Tibial nerve (tissue), 4 donors: ENCODE measurements around the gene AP1S3. TPM values are rescaled to one million over a fixed set of nuclear protein-coding genes. Genes with fewer than 3 reads are reported as not detected.

Experiments
- DNase-seq, 2 donors: peaks; one replicate each; pipeline ENCODE4 v3.0.0-alpha.2; 2019; ENCODE audit warnings: low spot score in 2 of 2
- H3K27ac ChIP-seq, 4 donors: fragments of 200-600 bp; sonication (generic) in 3 of 4; one replicate each; pipeline ENCODE4 v1.5.1; 2017 to 2019; ENCODE audit warnings: mild to moderate bottlenecking in 1 of 4
- H3K27me3 ChIP-seq, 2 donors: fragments of 200-600 bp; sonication (generic) in 1 of 2; one replicate each; pipeline versions ENCODE4 v1.5.1 to v1.6.0; 2017 to 2019
- H3K36me3 ChIP-seq, 3 donors: fragments of 200-600 bp; sonication (generic); one replicate each; pipeline ENCODE4 v1.5.1; 2018 to 2019
- H3K4me1 ChIP-seq, 4 donors: fragments of 200-600 bp; sonication (generic) in 3 of 4; one replicate each; pipeline ENCODE4 v1.5.1; 2017 to 2019
- H3K4me3 ChIP-seq, 4 donors: fragments of 200-600 bp; sonication (generic) in 3 of 4; one replicate each; pipeline ENCODE4 v1.5.1; 2017 to 2019; ENCODE audit warnings: mild to moderate bottlenecking in 1 of 4, moderate library complexity in 1 of 4
- H3K9me3 ChIP-seq, 4 donors: fragments of 200-600 bp; sonication (generic) in 3 of 4; one replicate each; pipeline ENCODE4 v1.5.1; 2017 to 2019
- CTCF ChIP-seq, 5 experiments: fragments of 200-600 bp in 3 of 5; fragments of 450-650 bp in 2 of 5; sonication (generic) in 3 of 5; IDR thresholded peaks; one replicate each; pipeline ENCODE4 v1.5.1; 2016 to 2019; ENCODE audit warnings: antibody characterized with exemption in 5 of 5, mild to moderate bottlenecking in 3 of 5, moderate library complexity in 2 of 5
- EP300 ChIP-seq, 2 donors: sonication (generic); formaldehyde crosslinking; IDR thresholded peaks; one replicate each; pipeline ENCODE4 v1.6.1; 2017; ENCODE audit warnings: antibody characterized with exemption in 2 of 2, mild to moderate bottlenecking in 1 of 2
- POLR2A ChIP-seq, 2 donors: fragments of 450-650 bp; IDR thresholded peaks; one replicate each; pipeline ENCODE4 v1.6.1; 2017; ENCODE audit warnings: antibody characterized with exemption in 2 of 2, mild to moderate bottlenecking in 2 of 2, moderate library complexity in 2 of 2
- WGBS, 2 donors: methylation state at CpG; one replicate each; pipeline ENCODE4 v1.1.5; 2018; 5-methylcytosine and 5-hydroxymethylcytosine counted together
- total RNA-seq, 4 donors: library from RNA; depleted of rRNA; stranded (reverse); fragments of >200 nt; gene quantifications; one replicate each; pipeline ENCODE4 v1.1.0, GENCODE V29; 2016

The AP1S3 gene
- total RNA-seq, 4 donors from 2014 or later: 0.59 to 1.5 (median 1.0) TPM; not detected in 1

DNA sequence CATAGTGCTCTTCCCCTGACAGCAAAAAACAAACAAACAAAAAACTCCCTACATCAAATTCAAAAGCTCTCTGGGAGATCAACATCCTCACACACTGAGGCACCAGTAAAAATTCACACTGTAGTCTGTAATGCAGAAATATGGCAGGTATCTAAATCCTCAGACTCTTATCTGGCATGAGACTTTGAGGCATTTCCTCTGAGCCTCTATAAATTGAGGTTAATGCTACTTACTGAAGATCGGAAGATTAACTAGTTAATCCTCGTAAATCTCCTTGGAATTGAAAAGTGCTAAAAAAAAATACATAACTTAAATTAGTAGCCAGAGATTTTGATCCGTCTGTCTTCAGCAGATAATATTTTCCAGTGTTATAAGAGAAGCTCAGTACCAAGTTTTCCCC lies 65.0 kb downstream of the AP1S3 start:
- Histone ChIP-seq H3K27me3 (no peaks in the 10 kb centered on the region), H3K4me3 (no peak overlapping the region), H3K27ac (no peak overlapping the region), H3K9me3 (no peaks in the 10 kb centered on the region), H3K4me1 (no peaks in the 10 kb centered on the region), H3K36me3 (peaks cover 0 to 8% (median 0%) of the 10 kb centered on the region in 3 donors)
- DNase-seq: no peak
- TF ChIP-seq CTCF (IDR thresholded peaks at IDR 0.05) (no peak), EP300 (IDR thresholded peaks at IDR 0.05) (no peak), POLR2A (IDR thresholded peaks at IDR 0.05) (no peak)
- WGBS, 2 donors: 75 to 84% methylated on average over 3 of the region's 3 CpGs

GRCh38 chr2:223771475-223771874 lies 65.9 kb downstream of the AP1S3 start:
- no peak overlapping the region for H3K4me3 ChIP-seq
- H3K36me3 ChIP-seq: peaks cover 0 to 8% (median 0%) of the 10 kb centered on the region in 3 donors
- H3K27ac ChIP-seq: no peak overlapping the region
- no peaks in the 10 kb centered on the region for H3K9me3 ChIP-seq
- 87 to 88% methylated on average over 4 of the region's 4 CpGs for WGBS, 2 donors
- DNase-seq: no peak
- no peaks in the 10 kb centered on the region for H3K27me3 ChIP-seq
- H3K4me1 ChIP-seq: no peaks in the 10 kb centered on the region
- no peak for TF ChIP-seq EP300 (IDR thresholded peaks at IDR 0.05)
- no peak for TF ChIP-seq CTCF (IDR thresholded peaks at IDR 0.05)
- TF ChIP-seq POLR2A (IDR thresholded peaks at IDR 0.05): no peak

GRCh38 chr2:223768179-223768578 lies 69.2 kb downstream of the AP1S3 start:
- H3K27ac ChIP-seq: no peak overlapping the region
- DNase-seq: no peak
- no peaks in the 10 kb centered on the region for H3K27me3 ChIP-seq
- no peaks in the 10 kb centered on the region for H3K36me3 ChIP-seq
- no peak overlapping the region for H3K4me3 ChIP-seq
- no peaks in the 10 kb centered on the region for H3K4me1 ChIP-seq
- WGBS, 2 donors: 56 to 63% methylated on average over 3 of the region's 3 CpGs
- H3K9me3 ChIP-seq: no peaks in the 10 kb centered on the region
- TF ChIP-seq EP300 (IDR thresholded peaks at IDR 0.05): no peak
- no peak for TF ChIP-seq CTCF (IDR thresholded peaks at IDR 0.05)

GRCh38 chr2:223767341-223767740 lies 70.0 kb downstream of the AP1S3 start:
- H3K9me3 ChIP-seq: no peaks in the 10 kb centered on the region
- H3K36me3 ChIP-seq: no peaks in the 10 kb centered on the region
- no peak overlapping the region for H3K27ac ChIP-seq
- no peak overlapping the region for H3K4me3 ChIP-seq
- H3K27me3 ChIP-seq: no peaks in the 10 kb centered on the region
- no peak for DNase-seq
- H3K4me1 ChIP-seq: no peaks in the 10 kb centered on the region
- no peak for TF ChIP-seq CTCF (IDR thresholded peaks at IDR 0.05)
- no peak for TF ChIP-seq EP300 (IDR thresholded peaks at IDR 0.05)
- no peak for TF ChIP-seq POLR2A (IDR thresholded peaks at IDR 0.05)

- Histone ChIP-seq H3K4me1 (no peaks in the 10 kb centered on the region), H3K36me3 (no peaks in the 10 kb centered on the region), H3K9me3 (no peaks in the 10 kb centered on the region), H3K4me3 (no peak overlapping the region), H3K27ac (no peak overlapping the region), H3K27me3 (no peaks in the 10 kb centered on the region)
- TF ChIP-seq EP300 (IDR thresholded peaks at IDR 0.05) (no peak), POLR2A (IDR thresholded peaks at IDR 0.05) (no peak), CTCF (IDR thresholded peaks at IDR 0.05) (no peak)
- 58 to 63% methylated on average over 6 of the region's 6 CpGs for WGBS, 2 donors
- DNase-seq: no peak
These were observed 72.1 kb downstream of the AP1S3 start for GRCh38 chr2:223765221-223765785.
